Activated effector memory CD4-positive, alpha-beta T cell treated with Interleukin-2 at 50 U/mL for 16 hours (primary cell): Measurements from ENCODE around the gene FAM181A.

Source experiments
- DNase-seq: peaks from one replicate; pipeline ENCODE4 v3.0.0-alpha.2; 2020

The FAM181A gene

GRCh38 chr14:93964820-93965286 lies 37.7 kb downstream of the FAM181A start:
- no peak for DNase-seq

- DNase-seq = no peak
Measured at GRCh38 chr14:93965287-93965821, 38.2 kb downstream of the FAM181A start.

- DNase-seq = no peak
Measured at GRCh38 chr14:93965946-93966474, 38.9 kb downstream of the FAM181A start.

- no peak for DNase-seq
Measured at GRCh38 chr14:93967637-93968250, 40.6 kb downstream of the FAM181A start.

- no peak for DNase-seq
Measured at GRCh38 chr14:93969082-93969828, 42.1 kb downstream of the FAM181A start.

- DNase-seq = peak; percentile 69
Measured at GRCh38 chr14:93970585-93970964, 43.4 kb downstream of the FAM181A start.

GRCh38 chr14:93970965-93971634 lies 44.0 kb downstream of the FAM181A start:
- DNase-seq = peak; percentile 49

- DNase-seq = no peak
Measured at GRCh38 chr14:93971635-93972027, 44.5 kb downstream of the FAM181A start.

GRCh38 chr14:93972618-93973205 lies 45.6 kb downstream of the FAM181A start:
- DNase-seq = no peak

GRCh38 chr14:93973607-93974006 lies 46.5 kb downstream of the FAM181A start:
- no peak for DNase-seq

- no peak for DNase-seq
Measured at GRCh38 chr14:93974299-93974698, 47.2 kb downstream of the FAM181A start.

GRCh38 chr14:93974833-93975232 lies 47.7 kb downstream of the FAM181A start:
- DNase-seq = no peak

- DNase-seq = no peak
Measured at GRCh38 chr14:93975791-93976476, 48.8 kb downstream of the FAM181A start.

GRCh38 chr14:93976477-93977057 lies 49.4 kb downstream of the FAM181A start, which contains the start of gene ASB2:
Gene ASB2, minus strand, starts transcription at chr14:93976570. Its CDS starts 12,031 bp downstream, at chr14:93964539.
- no peak for DNase-seq

- no peak for DNase-seq
Measured at GRCh38 chr14:93977171-93977570, 50.0 kb downstream of the FAM181A start.

- peak; percentile 71 for DNase-seq
Measured at GRCh38 chr14:93977790-93978581, 50.8 kb downstream of the FAM181A start.

GRCh38 chr14:93978735-93979134 lies 51.6 kb downstream of the FAM181A start:
- DNase-seq = no peak
